ENCODE results near the gene MGRN1. TPM values are rescaled to one million over a fixed set of nuclear protein-coding genes. Genes with fewer than 3 reads are reported as not detected.

MGRN1 gene
- total RNA-seq, 2 donors from 2014 or later: 56.0 to 64.5 TPM

GRCh38 chr16:4696905-4697847 lies 72.5 kb downstream of the MGRN1 start:
- H3K27me3 ChIP-seq (replicated peaks; ENCODE audit: insufficient read depth): no peaks in the 10 kb centered on the region
- H3K36me3 ChIP-seq: peaks cover 41% of the 10 kb centered on the region
- H3K4me3 ChIP-seq: no peak overlapping the region
- H3K4me1 ChIP-seq (ENCODE audit: control insufficient read depth in 1 of 2, low read depth in 2 of 2): peaks cover 0 to 33% of the 10 kb centered on the region in 2 donors
- TF ChIP-seq CTCF (IDR thresholded peaks at IDR 0.05): no peak
- DNase-seq (ENCODE audit: low spot score): no peak
- H3K27ac ChIP-seq: no peak overlapping the region
- no peak for ATAC-seq (ENCODE audit: insufficient number of reproducible peaks, low FRiP score, low read depth)
- H3K9me3 ChIP-seq: no peaks in the 10 kb centered on the region

GRCh38 chr16:4697848-4698291 lies 73.2 kb downstream of the MGRN1 start:
- ATAC-seq (ENCODE audit: insufficient number of reproducible peaks, low FRiP score, low read depth) (no peak), DNase-seq (ENCODE audit: low spot score) (no peak)
- Histone ChIP-seq H3K4me1 (ENCODE audit: control insufficient read depth in 1 of 2, low read depth in 2 of 2) (peaks cover 0 to 26% of the 10 kb centered on the region in 2 donors), H3K27ac (no peak overlapping the region), H3K4me3 (no peak overlapping the region), H3K36me3 (peaks cover 41% of the 10 kb centered on the region), H3K27me3 (replicated peaks; ENCODE audit: insufficient read depth) (no peaks in the 10 kb centered on the region), H3K9me3 (no peaks in the 10 kb centered on the region)
- no peak for TF ChIP-seq CTCF (IDR thresholded peaks at IDR 0.05)

- no peak overlapping the region for H3K4me3 ChIP-seq
- H3K9me3 ChIP-seq: no peaks in the 10 kb centered on the region
- ATAC-seq (ENCODE audit: insufficient number of reproducible peaks, low FRiP score, low read depth) (no peak), DNase-seq (ENCODE audit: low spot score) (no peak)
- H3K36me3 ChIP-seq: peaks cover 41% of the 10 kb centered on the region
- no peak for TF ChIP-seq CTCF (IDR thresholded peaks at IDR 0.05)
- no peak overlapping the region for H3K27ac ChIP-seq
- peaks cover 0 to 24% of the 10 kb centered on the region in 2 donors for H3K4me1 ChIP-seq (ENCODE audit: control insufficient read depth in 1 of 2, low read depth in 2 of 2)
- no peaks in the 10 kb centered on the region for H3K27me3 ChIP-seq (replicated peaks; ENCODE audit: insufficient read depth)
These were observed 73.9 kb downstream of the MGRN1 start for GRCh38 chr16:4698321-4699045.

- DNase-seq (ENCODE audit: low spot score): no peak
- H3K36me3 ChIP-seq: peaks cover 45% of the 10 kb centered on the region
- no peaks in the 10 kb centered on the region for H3K27me3 ChIP-seq (replicated peaks; ENCODE audit: insufficient read depth)
- no peak overlapping the region for H3K4me3 ChIP-seq
- no peaks in the 10 kb centered on the region for H3K9me3 ChIP-seq
- no peak for TF ChIP-seq CTCF (IDR thresholded peaks at IDR 0.05)
- ATAC-seq (ENCODE audit: insufficient number of reproducible peaks, low FRiP score, low read depth): no peak
- peaks cover 0 to 24% of the 10 kb centered on the region in 2 donors for H3K4me1 ChIP-seq (ENCODE audit: control insufficient read depth in 1 of 2, low read depth in 2 of 2)
- H3K27ac ChIP-seq: no peak overlapping the region
These were observed 74.5 kb downstream of the MGRN1 start for GRCh38 chr16:4699046-4699556.

Data from thoracic aorta (tissue), 2 donors.